Retinal pigment epithelial cell (primary cell): ENCODE measurements around the gene ST7.

Source experiments
- DNase-seq: peaks from one replicate; pipeline ENCODE4 v3.0.0-alpha.2; 2010; ENCODE audit warnings: low read depth
- H3K4me3 ChIP-seq: 2 replicates; pipeline ENCODE4 v1.5.1; 2011; ENCODE audit warnings: mild to moderate bottlenecking, low read length, control low read depth, moderate library complexity
- CTCF ChIP-seq: conservative IDR thresholded peaks from 2 replicates; pipeline ENCODE4 v1.5.1; 2011; ENCODE audit warnings: low read depth, low read length, control low read depth, inconsistent platforms

Gene ST7

DNA sequence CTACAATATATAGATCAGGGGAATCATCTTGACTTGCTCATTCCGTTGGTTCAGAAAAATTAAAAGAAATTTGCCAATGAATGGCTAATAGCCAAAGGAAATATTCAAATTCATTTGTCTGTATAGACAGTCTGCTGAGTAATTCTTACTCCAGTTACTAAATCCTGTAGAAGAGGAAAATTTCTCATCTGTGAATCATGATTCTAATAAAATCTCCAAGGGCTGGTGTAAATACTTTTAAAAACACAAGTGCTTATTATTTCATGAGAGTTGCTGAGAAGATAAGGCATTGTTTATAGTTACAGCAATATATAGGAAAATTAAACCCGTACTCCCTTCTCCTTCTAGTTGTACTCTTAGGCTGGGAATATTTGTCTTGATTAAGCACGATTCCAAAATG is 316.6 kb downstream of the ST7 start:
- no peak for TF ChIP-seq CTCF
- H3K4me3 ChIP-seq, result no peak overlapping the region
- DNase-seq, result no peak

- no peak for DNase-seq
- no peak for TF ChIP-seq CTCF
- no peak overlapping the region for H3K4me3 ChIP-seq
Measured at GRCh38 chr7:117270371-117270770, 317.1 kb downstream of the ST7 start.

GRCh38 chr7:117271566-117271965 is 318.3 kb downstream of the ST7 start:
- H3K4me3 ChIP-seq, result no peak overlapping the region
- no peak for TF ChIP-seq CTCF
- no peak for DNase-seq

- no peak for TF ChIP-seq CTCF
- no peak for DNase-seq
- no peak overlapping the region for H3K4me3 ChIP-seq
Measured at GRCh38 chr7:117272017-117272759, 318.9 kb downstream of the ST7 start.

DNA sequence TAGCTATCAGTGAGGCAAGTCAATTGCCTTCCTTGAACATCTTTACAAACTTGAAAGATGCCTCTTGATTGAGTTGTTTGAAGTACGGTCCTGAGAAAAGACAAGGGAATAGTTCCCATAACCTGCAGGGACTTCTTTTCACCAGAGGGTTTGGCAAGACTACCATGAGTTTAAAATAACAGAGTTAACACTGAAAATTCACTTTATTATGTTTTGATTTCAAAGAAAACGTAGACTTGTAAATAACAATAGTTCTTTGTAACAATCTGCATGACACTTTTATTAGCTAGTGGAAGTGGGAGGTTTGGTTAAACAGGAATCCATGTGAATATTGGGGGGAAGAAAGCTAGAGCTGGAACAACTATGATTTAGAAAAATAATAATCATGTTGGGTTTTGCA is 320.0 kb downstream of the ST7 start:
- H3K4me3 ChIP-seq, result no peak overlapping the region
- TF ChIP-seq CTCF, result no peak
- DNase-seq, result no peak

DNA sequence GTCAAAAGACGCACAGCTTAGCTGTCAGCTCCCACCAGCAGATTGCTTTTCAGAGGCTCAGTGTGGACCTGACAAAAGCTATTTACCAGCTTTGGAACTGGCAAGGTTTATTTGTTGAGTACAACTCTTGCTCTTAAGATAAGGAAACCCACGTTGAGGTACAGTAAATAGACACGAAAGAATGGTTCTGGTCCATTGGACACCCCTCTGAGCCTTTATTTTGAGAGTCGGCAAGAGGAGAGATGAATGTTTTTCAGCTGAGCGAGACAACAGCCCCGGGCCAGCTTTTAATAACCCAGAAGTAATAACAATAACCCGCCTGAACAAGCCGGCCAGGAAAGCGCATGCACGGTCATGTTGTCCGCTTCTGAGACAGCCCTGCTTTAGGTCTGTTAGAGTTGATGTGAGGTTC is 320.5 kb downstream of the ST7 start:
- TF ChIP-seq CTCF, result no peak
- no peak overlapping the region for H3K4me3 ChIP-seq
- no peak for DNase-seq

DNA sequence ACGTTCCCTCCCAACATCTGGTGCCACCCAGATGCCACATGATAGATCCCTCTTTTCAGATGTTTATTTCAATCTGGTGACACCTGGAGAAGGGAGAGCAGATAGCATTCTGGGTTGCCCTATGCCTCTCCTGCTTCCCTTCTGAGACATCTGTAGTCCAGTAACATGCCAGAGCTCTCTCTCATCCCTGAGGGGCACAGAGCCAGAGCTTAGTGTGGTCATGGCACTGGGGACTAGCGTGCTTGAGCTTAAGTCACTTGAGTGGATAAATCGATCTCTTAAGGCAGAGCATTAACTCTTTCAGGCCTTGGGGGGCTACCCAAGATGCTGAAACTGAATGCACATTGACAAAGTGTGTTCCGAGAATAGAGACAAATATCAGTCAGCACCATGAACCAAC is 321.6 kb downstream of the ST7 start:
- no peak for DNase-seq
- no peak overlapping the region for H3K4me3 ChIP-seq
- TF ChIP-seq CTCF, result no peak
